Endodermal cell (in vitro differentiated cells): Measurements from ENCODE around the gene CIDEC. TPM values are rescaled to one million over a fixed set of nuclear protein-coding genes. Genes with fewer than 3 reads are reported as not detected.
A peak's percentile ranks its signal among the peaks of the same experiment; 100 is the strongest.

Experiments used
- DNase-seq: peaks from one replicate; pipeline ENCODE4 v3.0.0-alpha.2; 2017
- H3K27ac ChIP-seq: 2 replicates; pipeline ENCODE4 v1.5.1; 2013; ENCODE audit warnings: mild to moderate bottlenecking, low read depth, low read length, moderate library complexity
- H3K27me3 ChIP-seq: 2 replicates; pipeline ENCODE4 v1.6.1; 2013; ENCODE audit warnings: mild to moderate bottlenecking, low read length, moderate library complexity; ENCODE audit not compliant: insufficient read depth, control insufficient read depth, poor library complexity, severe bottlenecking
- H3K36me3 ChIP-seq: 2 replicates; pipeline ENCODE4 v1.7.0; 2013; ENCODE audit warnings: mild to moderate bottlenecking, low read length, moderate library complexity; ENCODE audit not compliant: control insufficient read depth, insufficient read depth
- H3K4me1 ChIP-seq: one replicate; pipeline ENCODE4 v1.7.0; 2013; ENCODE audit warnings: low read length; ENCODE audit not compliant: control insufficient read depth, insufficient read depth
- H3K4me3 ChIP-seq: 2 replicates; pipeline ENCODE4 v1.5.1; 2013; ENCODE audit warnings: mild to moderate bottlenecking, low read length, moderate library complexity
- H3K9ac ChIP-seq: 2 replicates; pipeline ENCODE4 v1.6.1; 2013; ENCODE audit warnings: mild to moderate bottlenecking, low read length, moderate library complexity; ENCODE audit not compliant: poor library complexity, severe bottlenecking; ENCODE audit errors: extremely low read depth
- H3K9me3 ChIP-seq: 2 replicates; pipeline ENCODE4 v1.6.1; 2013; ENCODE audit warnings: mild to moderate bottlenecking, low read length, moderate library complexity; ENCODE audit not compliant: control insufficient read depth
- H3K27ac Mint-ChIP-seq: 2 replicates; pipeline ENCODE4 v1.8.0; 2020; ENCODE audit warnings: mixed read lengths
- H3K27me3 Mint-ChIP-seq: 2 replicates; pipeline ENCODE4 v1.8.0; 2021; ENCODE audit warnings: mild to moderate bottlenecking, mixed read lengths; ENCODE audit not compliant: insufficient read depth
- H3K36me3 Mint-ChIP-seq: 2 replicates; pipeline ENCODE4 v1.8.0; 2020; ENCODE audit warnings: low read depth, mixed read lengths
- H3K4me1 Mint-ChIP-seq: 2 replicates; pipeline ENCODE4 v1.8.0; 2020; ENCODE audit warnings: mixed read lengths
- H3K4me3 Mint-ChIP-seq: 2 replicates; pipeline ENCODE4 v1.8.0; 2020; ENCODE audit warnings: mild to moderate bottlenecking, moderate library complexity, mixed read lengths
- H3K9me3 Mint-ChIP-seq: 2 replicates; pipeline ENCODE4 v1.8.0; 2020; ENCODE audit warnings: mild to moderate bottlenecking, mixed read lengths
- CTCF ChIP-seq: fragments of 200-600 bp; sonication (generic); conservative IDR thresholded peaks from 2 replicates; pipeline ENCODE4 v1.5.0; 2021; ENCODE audit warnings: antibody characterized with exemption, mild to moderate bottlenecking
- WGBS, 2 experiments: methylation state at CpG; one replicate each; pipeline versions ENCODE4 v1.1.5 to v1.1.7; 2013; ENCODE audit warnings: missing lambda C conversion rate in 2 of 2, mixed read lengths in 1 of 2; ENCODE audit not compliant: insufficient coverage in 1 of 2, insufficient read length in 1 of 2; 5-methylcytosine and 5-hydroxymethylcytosine counted together
- long read RNA-seq, 4 experiments: library from polyadenylated mRNA in 2 of 4; library from RNA in 1 of 4; library from capped mRNA in 1 of 4; stranded (forward) in 3 of 4; unstranded in 1 of 4; transcript quantifications; one replicate each; pipeline ENCODE4 v2.0.0, GENCODE V29; 2020 to 2021; ENCODE audit warnings: inconsistent platforms in 1 of 4
- polyA plus RNA-seq, 2 experiments: library from polyadenylated mRNA; stranded (reverse); fragments of 50-300 nt; gene quantifications; one replicate each; pipeline ENCODE4 v1.2.3, GENCODE V29; 2013
- total RNA-seq, 2 donors: library from RNA; stranded (reverse); fragmentation: NEBNext Ultra II Directional in 1 of 2; extraction: Animal tissue kit (Norgen Biotek cat#: 25700) in 1 of 2; gene quantifications; 2 replicates in 1 of 2; 3 replicates in 1 of 2; pipeline ENCODE4 v1.2.1, GENCODE V29; 2021

The CIDEC gene, protein sequence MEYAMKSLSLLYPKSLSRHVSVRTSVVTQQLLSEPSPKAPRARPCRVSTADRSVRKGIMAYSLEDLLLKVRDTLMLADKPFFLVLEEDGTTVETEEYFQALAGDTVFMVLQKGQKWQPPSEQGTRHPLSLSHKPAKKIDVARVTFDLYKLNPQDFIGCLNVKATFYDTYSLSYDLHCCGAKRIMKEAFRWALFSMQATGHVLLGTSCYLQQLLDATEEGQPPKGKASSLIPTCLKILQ
- total RNA-seq: not detected
- polyA plus RNA-seq (2013, experiment 1 of 2): not detected
- not detected for polyA plus RNA-seq (2013, experiment 2 of 2)
- long read RNA-seq, experiment 1: 0 reads
- long read RNA-seq, experiment 2: 0 reads
- long read RNA-seq, experiment 3: 0 reads
- long read RNA-seq, experiment 4: 0 reads

GRCh38 chr3:9879830-9880549 is at the start of gene CIDEC:
Gene CIDEC (minus strand): TSS chr3:9880253. CDS start chr3:9878486, 1,767 bp downstream.
- Histone ChIP-seq H3K4me1 (no peaks in the 10 kb centered on the region), H3K4me3 (no peak within 1 kb of the TSS), H3K9ac (no peak within 1 kb of the TSS), H3K36me3 (no peaks in the 10 kb centered on the region), H3K27ac (no peak within 1 kb of the TSS), H3K9me3 (no peaks in the 10 kb centered on the region), H3K27me3 (no peaks in the 10 kb centered on the region)
- Mint-ChIP-seq H3K4me3 (no peak within 1 kb of the TSS), H3K36me3 (no peaks in the 10 kb centered on the region), H3K9me3 (no peaks in the 10 kb centered on the region), H3K27ac (no peak within 1 kb of the TSS), H3K4me1 (no peaks in the 10 kb centered on the region), H3K27me3 (peaks cover 8% of the 10 kb centered on the region)
- 94 to 95% methylated on average over 2 to 7 of the region's 7 CpGs for WGBS, 2 experiments
- no peak for DNase-seq
- TF ChIP-seq CTCF: no peak

GRCh38 chr3:9928158-9928557 is 48.1 kb upstream of the CIDEC start:
- Mint-ChIP-seq H3K4me1 (no peaks in the 10 kb centered on the region), H3K27ac (no peak overlapping the region), H3K36me3 (peaks cover 15% of the 10 kb centered on the region), H3K9me3 (peaks cover 6% of the 10 kb centered on the region), H3K27me3 (peaks cover 2% of the 10 kb centered on the region), H3K4me3 (no peak overlapping the region)
- no peaks in the 10 kb centered on the region for H3K9me3 ChIP-seq
- no peak overlapping the region for H3K4me3 ChIP-seq
- H3K4me1 ChIP-seq: no peaks in the 10 kb centered on the region
- no peaks in the 10 kb centered on the region for H3K27me3 ChIP-seq
- no peak for DNase-seq
- 92 to 95% methylated on average over 7 to 23 of the region's 23 CpGs for WGBS, 2 experiments
- H3K9ac ChIP-seq: no peak overlapping the region
- H3K27ac ChIP-seq: no peak overlapping the region
- TF ChIP-seq CTCF: peak; percentile 12
- H3K36me3 ChIP-seq: no peaks in the 10 kb centered on the region

GRCh38 chr3:9918261-9919038 is 38.4 kb upstream of the CIDEC start:
- 76 to 93% methylated on average over 3 to 8 of the region's 8 CpGs for WGBS, 2 experiments
- Mint-ChIP-seq H3K27ac (no peak overlapping the region), H3K4me3 (no peak overlapping the region), H3K4me1 (peaks cover 16% of the 10 kb centered on the region), H3K27me3 (no peaks in the 10 kb centered on the region), H3K36me3 (no peaks in the 10 kb centered on the region), H3K9me3 (no peaks in the 10 kb centered on the region)
- H3K9me3 ChIP-seq: no peaks in the 10 kb centered on the region
- no peak overlapping the region for H3K27ac ChIP-seq
- H3K4me1 ChIP-seq: no peaks in the 10 kb centered on the region
- peaks cover 10% of the 10 kb centered on the region for H3K27me3 ChIP-seq
- no peaks in the 10 kb centered on the region for H3K36me3 ChIP-seq
- H3K4me3 ChIP-seq: no peak overlapping the region
- DNase-seq: no peak
- no peak for TF ChIP-seq CTCF
- H3K9ac ChIP-seq: no peak overlapping the region
